HepG2 (cell line): ENCODE data around the gene MTCH1. TPM values are rescaled to one million over a fixed set of nuclear protein-coding genes. Genes with fewer than 3 reads are reported as not detected.

Experiments
- ATAC-seq: fragments of 200-7000 bp; cut with Tn5 transposase; 3 replicates; pipeline ENCODE4 v1.9.1; 2020; ENCODE audit warnings: mild to moderate bottlenecking, moderate library complexity
- BruUV-seq: library from RNA; stranded (reverse); fragments of 400-500 nt; replicated peaks from 2 replicates; lab custom pipeline; 2021; lab: Mats Ljungman, UMichigan
- CTCF ChIA-PET: fragments of 300-600 bp; formaldehyde crosslinking; extraction: SDS; loops from one replicate; lab custom pipeline; 2021; ENCODE audit warnings: low total read pairs, inconsistent platforms, low intra/inter-chr PET ratio; lab: Yijun Ruan, JAX
- POLR2A ChIA-PET: fragments of 350-600 bp; sonication (Branson Sonifier 250); formaldehyde crosslinking; loops from one replicate; lab custom pipeline; 2020; ENCODE audit warnings: antibody characterized with exemption, inconsistent platforms; lab: Yijun Ruan, JAX
- DNase-seq: peaks from one replicate; pipeline ENCODE4 v3.0.0-alpha.2; 2015; ENCODE audit warnings: low spot score
- FAIRE-seq: peaks from 3 replicates; lab custom pipeline; 2011; peaks lifted over from hg19 to GRCh38; lab: Jason Lieb, UNC
- H2AFZ ChIP-seq: one replicate; pipeline ENCODE4 v1.6.1; 2011; ENCODE audit warnings: low read length, inconsistent platforms
- H3K27ac ChIP-seq: fragments of 300-600 bp; 3 replicates; pipeline ENCODE4 v1.8.0; 2011; ENCODE audit warnings: mixed run types, mild to moderate bottlenecking, mixed read lengths, low read length, inconsistent platforms; ENCODE audit not compliant: insufficient read depth; ENCODE audit errors: extremely low read length
- H3K27me3 ChIP-seq, 2 experiments: fragments of 200-600 bp in 1 of 2; 2 replicates in 1 of 2; 3 replicates in 1 of 2; pipeline versions ENCODE4 v1.6.0 to v1.8.0; 2011; ENCODE audit warnings: low read length in 2 of 2, mild to moderate bottlenecking in 2 of 2, moderate library complexity in 2 of 2, inconsistent platforms in 1 of 2; ENCODE audit not compliant: insufficient read depth in 2 of 2, control insufficient read depth in 1 of 2
- H3K36me3 ChIP-seq, 2 experiments: fragments of 200-600 bp in 1 of 2; replicated peaks in 1 of 2; 2 replicates in 1 of 2; 3 replicates in 1 of 2; pipeline versions ENCODE4 v1.5.1 to v1.8.0; 2011; ENCODE audit warnings: low read length in 2 of 2, inconsistent platforms in 1 of 2; ENCODE audit not compliant: insufficient read depth in 2 of 2, control insufficient read depth in 1 of 2
- H3K4me1 ChIP-seq: 2 replicates; pipeline ENCODE4 v1.5.1; 2012; ENCODE audit warnings: low read length, inconsistent platforms; ENCODE audit not compliant: insufficient read depth
- H3K4me2 ChIP-seq: 2 replicates; pipeline ENCODE4 v1.6.0; 2011; ENCODE audit warnings: low read depth, low read length, inconsistent platforms
- H3K4me3 ChIP-seq, 3 experiments: fragments of 200-600 bp in 1 of 3; sonication (generic), shearing (Covaris generic) in 1 of 3; replicated peaks in 1 of 3; 2 replicates each; pipeline ENCODE4 v1.5.1; 2011 to 2016; ENCODE audit warnings: low read length in 3 of 3, inconsistent platforms in 2 of 3, low read depth in 2 of 3, mild to moderate bottlenecking in 2 of 3, control low read depth in 1 of 3, mixed read lengths in 1 of 3; ENCODE audit not compliant: insufficient read depth in 1 of 3
- H3K79me2 ChIP-seq: one replicate; pipeline ENCODE4 v1.6.1; 2011; ENCODE audit warnings: low read length, inconsistent platforms; ENCODE audit not compliant: insufficient read depth
- H3K9ac ChIP-seq: 2 replicates; pipeline ENCODE4 v1.6.0; 2011; ENCODE audit warnings: mild to moderate bottlenecking, low read depth, low read length, inconsistent platforms; ENCODE audit not compliant: insufficient read depth
- H3K9me3 ChIP-seq: 2 replicates; pipeline ENCODE4 v1.5.1; 2012; ENCODE audit warnings: mild to moderate bottlenecking, low read length
- H4K20me1 ChIP-seq: 2 replicates; pipeline ENCODE4 v1.6.0; 2011; ENCODE audit warnings: inconsistent platforms, mild to moderate bottlenecking, low read length, moderate library complexity; ENCODE audit not compliant: insufficient read depth
- ZBTB40 ChIP-seq, 2 experiments: fragments of 450-650 bp in 1 of 2; sonication (generic) in 1 of 2; formaldehyde crosslinking in 1 of 2; IDR thresholded peaks; 2 replicates each; pipeline versions ENCODE4 v1.6.1 to v1.8.0; 2016 to 2022; ENCODE audit warnings: antibody characterized with exemption in 1 of 2, mild to moderate bottlenecking in 1 of 2, missing genetic modification reagents in 1 of 2
- WGBS: methylation state at CpG from one replicate; pipeline ENCODE4 v1.1.6; 2017; ENCODE audit warnings: low lambda C conversion rate; 5-methylcytosine and 5-hydroxymethylcytosine counted together
- in situ Hi-C: cut with HindIII; loops from 2 replicates; pipeline ENCODE4 v1.10.0; 2017; ENCODE audit warnings: low pct_unique_long_range_greater_than_20kb; ENCODE audit not compliant: extremely low pct_ligation_motif_present
- intact Hi-C: fragments of 100-400 bp; cut with micrococcal nuclease; formaldehyde crosslinking; loops from one replicate; pipeline ENCODE4 v1.10.0; 2022; ENCODE audit not compliant: unreplicated experiment
- polyA plus RNA-seq, 8 experiments: library from polyadenylated mRNA; depleted of rRNA in 3 of 8; stranded (reverse) in 7 of 8; unstranded in 1 of 8; fragments of >200 nt; fragmentation: Illumina TruSeq in 4 of 8; extraction: Trizol in 4 of 8; gene quantifications; 2 replicates each; pipeline versions ENCODE4 v1.2.1 to v1.2.3, GENCODE V29; 2011 to 2016; ENCODE audit warnings: low read depth in 4 of 8, missing spikeins in 1 of 8, mixed read lengths in 1 of 8; ENCODE audit not compliant: insufficient read depth in 1 of 8
- total RNA-seq, 5 experiments: library from RNA; depleted of rRNA; stranded (reverse); fragments of >200 nt; fragmentation: Illumina TruSeq; extraction: Trizol; gene quantifications; 2 replicates each; pipeline ENCODE4 v1.2.3, GENCODE V29; 2016; ENCODE audit warnings: low read depth in 1 of 5

The MTCH1 gene
- total and polyA plus RNA-seq, 2 of the 13 experiments (the other 11 are each of a cell fraction or from before 2014, with no cell fraction given): 86.2 to 144 TPM

- H3K4me2 ChIP-seq: no peak overlapping the region
- H3K4me1 ChIP-seq: no peaks in the 10 kb centered on the region
- TF ChIP-seq ZBTB40 (IDR thresholded peaks at IDR 0.05) (no peak), ZBTB40 (CRISPR knock-in tag; IDR thresholded peaks at IDR 0.05) (no peak)
- H2AFZ ChIP-seq: no peak overlapping the region
- in situ Hi-C loops: no loop called here
- no peaks in the 10 kb centered on the region for H3K9me3 ChIP-seq
- H3K27ac ChIP-seq: no peak overlapping the region
- H3K79me2 ChIP-seq: no peaks in the 10 kb centered on the region
- H4K20me1 ChIP-seq: no peaks in the 10 kb centered on the region
- ChIA-PET POLR2A (no interaction called here), CTCF (no interaction called here)
- no peaks in the 10 kb centered on the region for H3K36me3 ChIP-seq
- H3K4me3 ChIP-seq: no peak overlapping the region
- DNase-seq (no peak), FAIRE-seq (no peak), ATAC-seq (no peak)
- intact Hi-C loops: no loop called here
- peaks cover 9 to 81% of the 10 kb centered on the region in 2 experiments; a peak in 4 of 5 replicates for H3K27me3 ChIP-seq
- H3K9ac ChIP-seq: no peak overlapping the region
- BruUV-seq: no TSS peak
- 53% methylated on average over 13 of the region's 15 CpGs for WGBS
These were observed 22.8 kb upstream of the MTCH1 start for GRCh38 chr6:37008484-37009465.
